ENCODE data around the gene KDM6A.
"Not testable (repeated sequence)": the region's sequence is repeated elsewhere in the genome, so short reads cannot be mapped to it uniquely, and the experiment has no call there.

The KDM6A gene

DNA sequence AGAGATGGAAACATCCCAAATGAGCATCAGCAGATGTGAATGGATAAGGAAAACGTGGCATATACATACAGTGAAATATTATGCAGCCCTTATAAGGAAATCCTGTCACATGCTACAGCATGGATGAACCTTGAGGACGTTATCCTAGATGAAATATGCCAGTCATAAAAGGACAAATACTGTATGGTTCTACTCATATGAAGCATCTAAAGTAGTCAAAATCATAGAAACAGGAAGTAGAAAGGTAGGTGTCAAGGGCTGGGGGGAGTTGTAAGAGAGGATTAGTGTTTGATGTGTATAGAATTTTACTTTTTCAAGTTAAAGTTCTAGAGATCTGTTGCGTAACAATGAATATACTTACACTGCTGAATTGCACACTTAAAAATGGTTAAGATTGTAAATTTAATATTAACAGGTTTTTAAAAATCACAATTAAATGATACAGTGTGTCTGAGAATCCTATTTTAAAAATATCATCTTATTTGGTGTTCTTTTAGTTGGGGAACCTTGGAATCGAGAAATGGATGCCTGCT is 58.5 kb downstream of the KDM6A start:
- DNase-seq, result no peak

- DNase-seq, result no peak
These were observed 62.2 kb downstream of the KDM6A start for GRCh38 chrX:44935172-44935571.

- no peak for DNase-seq
These were observed 62.7 kb downstream of the KDM6A start for GRCh38 chrX:44935640-44936039.

DNA sequence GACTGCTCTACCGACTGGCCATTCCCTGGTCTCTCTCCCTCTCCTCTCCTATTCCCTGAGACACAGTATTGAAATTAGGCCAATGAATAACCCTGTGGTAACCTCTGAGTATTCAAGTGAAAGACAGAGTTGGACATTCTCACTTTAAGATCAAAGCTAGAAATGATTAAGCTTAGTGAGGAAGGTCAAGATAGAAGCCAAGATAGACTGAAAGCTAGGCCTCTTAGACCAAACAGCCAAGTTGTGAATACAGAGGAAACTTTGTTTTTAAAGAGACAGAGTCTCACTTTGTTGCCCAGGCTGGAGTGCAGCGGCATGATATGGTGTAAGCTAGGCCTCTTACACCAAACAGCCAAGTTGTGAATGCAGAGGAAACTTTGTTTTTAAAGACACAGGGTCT is 64.6 kb downstream of the KDM6A start:
- no peak for DNase-seq

DNA sequence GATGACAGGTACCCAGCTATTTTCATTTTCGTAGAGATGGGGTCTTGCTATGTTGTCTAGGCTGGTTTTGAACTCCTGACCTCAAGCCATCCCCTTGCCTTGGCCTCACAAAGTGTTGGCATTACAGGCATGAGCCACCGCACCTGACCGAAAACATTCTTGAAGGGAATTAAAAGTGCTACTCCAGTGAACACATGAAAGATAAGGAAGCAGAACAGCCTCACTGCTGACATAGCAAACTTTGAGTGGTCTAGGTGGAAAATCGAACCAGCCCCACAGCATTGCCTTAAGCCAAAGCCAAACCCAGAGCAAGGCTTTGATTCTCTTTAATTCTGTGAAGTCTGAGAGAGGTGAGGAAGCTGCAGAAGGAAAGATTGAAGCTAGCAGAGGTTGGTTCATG is 65.1 kb downstream of the KDM6A start:
- no peak for DNase-seq

GRCh38 chrX:44940541-44940940 is 67.6 kb downstream of the KDM6A start:
- not testable (repeated sequence) for DNase-seq

GRCh38 chrX:44943007-44943406 is 70.0 kb downstream of the KDM6A start:
- DNase-seq, result no peak

- no peak for DNase-seq
These were observed 71.9 kb downstream of the KDM6A start for GRCh38 chrX:44944894-44945293.

GRCh38 chrX:44945736-44946135 is 72.7 kb downstream of the KDM6A start:
- no peak for DNase-seq

- DNase-seq, result no peak
These were observed 73.8 kb downstream of the KDM6A start for GRCh38 chrX:44946771-44947170.

DNA sequence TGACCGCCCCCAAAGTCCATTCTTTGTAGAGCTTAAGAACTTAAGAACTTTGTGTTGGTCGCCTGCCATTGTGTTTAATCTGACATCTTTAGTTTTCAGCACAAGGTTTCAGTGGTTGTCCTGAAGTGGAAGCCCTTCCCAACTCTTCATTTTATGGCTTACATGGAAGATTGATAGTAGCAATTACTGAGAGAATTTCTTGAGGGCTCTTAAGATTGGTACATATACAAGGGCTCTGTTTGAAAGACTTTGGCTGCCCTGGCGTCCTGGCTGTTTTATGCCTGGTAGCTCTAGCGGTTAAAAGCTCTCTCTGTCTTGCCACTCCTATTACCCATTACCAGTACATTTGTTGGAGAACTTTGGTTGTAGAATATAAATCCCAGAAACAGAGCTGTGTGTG is 75.0 kb downstream of the KDM6A start:
- DNase-seq, result no peak

- DNase-seq, result no peak
These were observed 75.4 kb downstream of the KDM6A start for GRCh38 chrX:44948406-44948805.

- no peak for DNase-seq
These were observed 76.1 kb downstream of the KDM6A start for GRCh38 chrX:44949125-44949524.

DNA sequence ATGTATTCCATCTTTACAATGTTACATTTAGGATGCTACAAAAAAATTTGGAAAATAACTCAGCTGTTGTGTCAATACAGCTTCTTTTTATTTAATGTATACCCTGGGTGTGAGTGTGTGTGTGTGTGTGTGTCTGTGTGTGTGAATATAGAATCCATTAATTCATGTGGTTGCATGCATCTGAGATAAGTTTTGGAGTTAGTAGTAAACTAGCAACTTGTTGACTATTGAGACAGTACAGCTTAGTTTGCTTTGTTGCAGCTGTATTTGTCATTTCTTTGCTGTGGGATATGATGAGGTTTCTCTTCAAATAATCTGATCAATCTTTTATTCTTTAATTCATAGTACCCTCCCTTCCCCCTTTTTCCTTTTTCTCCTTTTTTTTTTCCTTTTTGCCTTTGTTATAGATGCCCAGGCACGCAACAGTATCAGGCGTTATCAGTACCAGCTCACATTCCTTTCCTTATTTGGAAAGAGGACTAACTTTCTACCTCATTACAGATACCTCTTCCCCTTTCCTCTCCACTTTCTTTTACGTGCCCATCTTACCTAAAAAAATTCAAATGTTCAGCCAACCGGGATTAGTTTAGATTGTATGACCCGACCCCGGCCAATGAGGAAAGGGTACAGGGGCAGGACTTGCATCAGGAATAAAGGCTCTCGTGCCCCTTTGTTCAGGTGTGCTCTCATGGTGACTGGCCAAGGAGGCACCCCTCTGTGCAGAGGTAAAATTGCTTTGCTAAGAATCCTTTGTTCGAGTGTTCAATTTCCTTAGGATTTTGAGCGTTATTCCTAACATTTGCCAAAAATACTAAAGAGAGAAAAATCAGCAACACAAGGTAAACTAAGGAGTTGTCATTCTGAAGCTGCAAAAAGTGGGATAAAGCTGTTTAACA is 77.7 kb downstream of the KDM6A start:
- not testable (repeated sequence) for DNase-seq

- DNase-seq, result no peak
These were observed 78.6 kb downstream of the KDM6A start for GRCh38 chrX:44951572-44952067.

GRCh38 chrX:44952329-44953027 is 79.5 kb downstream of the KDM6A start:
- no peak for DNase-seq

DNA sequence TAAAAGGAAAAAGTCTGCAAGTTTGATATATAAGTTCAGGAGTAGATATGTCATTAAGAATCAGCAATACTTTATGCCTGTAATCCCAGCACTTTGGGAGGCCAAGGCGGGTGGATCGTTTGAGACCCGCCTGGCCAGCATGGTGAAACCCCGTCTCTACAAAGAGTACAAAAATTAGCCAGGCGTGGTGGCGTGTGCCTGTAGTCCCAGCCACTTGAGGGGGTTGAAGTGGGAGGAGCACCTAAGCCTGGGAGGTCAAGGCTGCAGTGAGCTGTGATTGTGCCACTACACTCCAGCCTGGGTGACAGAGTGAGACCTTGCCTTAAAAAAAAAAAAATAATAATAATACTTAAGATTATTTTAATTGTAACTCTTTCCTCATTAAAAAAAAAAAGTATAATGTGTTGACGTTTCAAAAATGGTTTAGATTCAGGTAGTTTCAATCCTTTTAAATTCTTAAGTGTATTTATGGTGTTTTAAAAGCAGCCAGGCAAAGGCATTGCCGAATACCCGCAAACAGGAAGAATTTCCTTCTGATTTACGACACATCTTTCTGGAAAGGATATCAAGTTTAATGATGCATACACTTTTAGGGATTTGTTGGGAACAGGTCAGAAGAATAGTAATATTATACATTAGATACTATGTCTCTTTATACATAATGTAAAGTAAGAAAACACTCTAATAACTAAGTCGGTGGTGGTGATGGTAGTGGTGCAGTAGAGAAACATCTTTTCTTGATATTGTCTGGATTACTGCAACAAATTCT is 80.9 kb downstream of the KDM6A start:
- no peak for DNase-seq

GRCh38 chrX:44954562-44954961 is 81.6 kb downstream of the KDM6A start:
- DNase-seq, result no peak

DNA sequence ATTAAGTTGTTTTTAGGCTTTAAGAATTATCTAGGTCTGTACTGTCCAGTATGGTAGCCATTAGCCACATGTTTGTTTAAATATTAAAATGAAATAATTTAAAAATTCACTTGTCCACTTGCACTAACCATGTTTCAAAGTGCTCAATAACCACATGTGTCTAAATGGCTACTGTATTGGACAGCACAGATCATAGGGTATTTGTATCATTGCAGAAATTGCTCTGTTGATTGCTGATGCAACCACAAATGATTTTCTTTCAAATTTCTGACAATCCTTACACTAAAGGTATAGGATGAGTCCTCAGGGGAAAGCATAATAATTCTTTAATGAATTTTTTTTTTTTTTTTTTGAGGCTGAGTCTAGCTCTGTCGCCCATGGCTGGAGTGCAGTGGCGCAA is 84.9 kb downstream of the KDM6A start:
- no peak for DNase-seq

- DNase-seq, result no peak
These were observed 85.5 kb downstream of the KDM6A start for GRCh38 chrX:44958480-44958879.

GRCh38 chrX:44961817-44962607 is 89.0 kb downstream of the KDM6A start:
- DNase-seq, result no peak

- DNase-seq, result no peak
These were observed 90.0 kb downstream of the KDM6A start for GRCh38 chrX:44962944-44963343.

Data from NCI-H524 (cell line).